SHP77 (cell line): ENCODE data around the gene HTRA1.

Source experiments
- DNase-seq, 2 experiments: peaks; one replicate each; lab custom pipeline; 2025; lab: John Stamatoyannopoulos, UW

HTRA1 gene

GRCh38 chr10:122515588-122516231 lies 54.4 kb downstream of the HTRA1 start:
- DNase-seq: no peak

- no peak for DNase-seq
These were observed 55.4 kb downstream of the HTRA1 start for GRCh38 chr10:122516734-122517133.

GRCh38 chr10:122519144-122519543 lies 57.8 kb downstream of the HTRA1 start:
- no peak for DNase-seq

- DNase-seq: no peak
These were observed 58.5 kb downstream of the HTRA1 start for GRCh38 chr10:122519873-122520272.

GRCh38 chr10:122521011-122521410 lies 59.7 kb downstream of the HTRA1 start:
- no peak for DNase-seq

GRCh38 chr10:122524811-122525210 lies 63.5 kb downstream of the HTRA1 start:
- no peak for DNase-seq

- peak in 1 of 2 experiments; percentile 9 for DNase-seq
These were observed 64.4 kb downstream of the HTRA1 start for GRCh38 chr10:122525788-122526187.

- no peak for DNase-seq
These were observed 65.5 kb downstream of the HTRA1 start for GRCh38 chr10:122526892-122527291.

- DNase-seq: no peak
These were observed 68.8 kb downstream of the HTRA1 start for GRCh38 chr10:122530177-122530576.

GRCh38 chr10:122531261-122531660 lies 69.9 kb downstream of the HTRA1 start:
- no peak for DNase-seq

GRCh38 chr10:122531939-122532338 lies 70.6 kb downstream of the HTRA1 start:
- DNase-seq: no peak

- no peak for DNase-seq
These were observed 71.4 kb downstream of the HTRA1 start for GRCh38 chr10:122532601-122533296.

- no peak for DNase-seq
These were observed 76.2 kb downstream of the HTRA1 start for GRCh38 chr10:122537545-122537944.

- no peak for DNase-seq
These were observed 80.2 kb downstream of the HTRA1 start for GRCh38 chr10:122541541-122542002.

GRCh38 chr10:122543676-122544445 lies 82.5 kb downstream of the HTRA1 start:
- DNase-seq: no peak

- no peak for DNase-seq
These were observed 83.1 kb downstream of the HTRA1 start for GRCh38 chr10:122544493-122544892.

GRCh38 chr10:122546242-122546641 lies 84.9 kb downstream of the HTRA1 start:
- no peak for DNase-seq

- DNase-seq: no peak
These were observed 87.2 kb downstream of the HTRA1 start for GRCh38 chr10:122548407-122549085.

- DNase-seq: no peak
These were observed 88.3 kb downstream of the HTRA1 start for GRCh38 chr10:122549636-122550035.

GRCh38 chr10:122550427-122550826 lies 89.1 kb downstream of the HTRA1 start:
- DNase-seq: no peak

GRCh38 chr10:122550983-122551382 lies 89.6 kb downstream of the HTRA1 start:
- no peak for DNase-seq

GRCh38 chr10:122551450-122551849 lies 90.1 kb downstream of the HTRA1 start:
- DNase-seq: peak in 1 of 2 experiments; percentile 8
